G401.6 (cell line): ENCODE data around the gene WNK2.

Experiments used
- FAIRE-seq: peaks from 2 replicates; lab custom pipeline; 2012; peaks lifted over from hg19 to GRCh38; lab: Jason Lieb, UNC

The WNK2 gene

DNA sequence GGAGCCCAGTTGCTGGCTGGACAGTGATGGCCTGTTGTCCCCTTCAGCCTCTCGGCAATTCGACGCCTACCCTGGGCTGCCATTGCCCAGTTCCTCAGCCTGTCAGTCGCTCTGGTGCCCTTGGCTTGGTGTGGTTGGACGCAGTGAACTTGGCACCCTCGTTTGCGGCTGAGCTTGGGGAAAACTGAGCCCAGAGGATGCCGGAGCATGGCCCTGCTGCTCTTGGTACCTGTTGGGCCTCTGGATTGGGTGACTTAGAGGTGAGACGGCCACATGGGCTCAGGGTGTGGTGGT, 16.5 kb downstream of the WNK2 start:
- FAIRE-seq: no peak

DNA sequence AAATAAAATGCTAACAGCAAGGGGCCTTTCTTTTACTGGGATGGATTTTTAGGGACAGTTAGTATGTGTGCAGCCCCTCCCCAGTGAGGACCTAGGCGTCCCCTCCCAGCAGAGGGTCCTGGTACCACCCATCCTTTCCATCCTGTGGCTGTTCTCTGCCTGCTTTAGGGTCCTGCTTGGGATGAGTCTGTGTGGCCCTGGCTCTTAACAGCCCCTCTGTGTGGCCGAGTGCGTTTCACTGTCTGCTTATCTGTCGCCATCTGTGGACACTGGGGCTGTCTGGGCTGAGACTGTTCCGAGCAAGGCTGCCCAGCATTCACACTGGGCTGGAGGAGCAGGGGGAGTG, 17.0 kb downstream of the WNK2 start:
- FAIRE-seq: no peak

DNA sequence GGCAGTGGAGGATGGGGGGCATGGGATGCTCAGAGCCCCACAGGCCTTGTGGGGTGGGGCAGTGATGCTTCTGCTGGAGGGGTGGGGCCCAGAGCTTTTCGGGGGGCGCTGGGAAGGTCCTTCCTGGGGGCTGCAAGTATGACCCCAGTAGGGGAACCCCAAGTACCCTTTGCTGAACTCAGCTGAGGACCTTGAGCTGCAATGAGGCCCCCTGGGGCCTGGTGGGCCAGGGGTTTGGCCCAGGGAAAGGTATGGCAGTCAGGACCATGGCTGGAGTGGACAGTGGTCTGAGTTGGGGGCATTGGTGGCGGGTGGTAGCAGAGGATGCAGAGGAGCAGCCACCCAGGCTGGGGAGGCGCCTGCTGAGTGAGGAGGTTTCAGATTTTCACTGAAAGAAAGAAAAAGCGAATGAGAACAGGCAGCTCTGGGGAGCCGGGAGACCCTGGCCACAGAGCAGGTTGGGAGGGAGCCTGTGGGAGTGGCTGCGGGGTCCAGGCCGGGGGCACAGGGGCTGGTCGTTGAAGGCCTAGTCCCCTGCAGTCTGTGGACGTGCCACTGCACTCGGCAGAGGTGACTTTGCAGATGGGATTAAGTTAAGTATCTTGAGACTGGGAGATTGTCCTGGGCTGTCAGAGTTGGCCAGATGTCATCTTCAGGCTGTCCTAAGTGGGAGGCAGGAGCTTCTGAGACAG, 19.2 kb downstream of the WNK2 start:
- no peak for FAIRE-seq

DNA sequence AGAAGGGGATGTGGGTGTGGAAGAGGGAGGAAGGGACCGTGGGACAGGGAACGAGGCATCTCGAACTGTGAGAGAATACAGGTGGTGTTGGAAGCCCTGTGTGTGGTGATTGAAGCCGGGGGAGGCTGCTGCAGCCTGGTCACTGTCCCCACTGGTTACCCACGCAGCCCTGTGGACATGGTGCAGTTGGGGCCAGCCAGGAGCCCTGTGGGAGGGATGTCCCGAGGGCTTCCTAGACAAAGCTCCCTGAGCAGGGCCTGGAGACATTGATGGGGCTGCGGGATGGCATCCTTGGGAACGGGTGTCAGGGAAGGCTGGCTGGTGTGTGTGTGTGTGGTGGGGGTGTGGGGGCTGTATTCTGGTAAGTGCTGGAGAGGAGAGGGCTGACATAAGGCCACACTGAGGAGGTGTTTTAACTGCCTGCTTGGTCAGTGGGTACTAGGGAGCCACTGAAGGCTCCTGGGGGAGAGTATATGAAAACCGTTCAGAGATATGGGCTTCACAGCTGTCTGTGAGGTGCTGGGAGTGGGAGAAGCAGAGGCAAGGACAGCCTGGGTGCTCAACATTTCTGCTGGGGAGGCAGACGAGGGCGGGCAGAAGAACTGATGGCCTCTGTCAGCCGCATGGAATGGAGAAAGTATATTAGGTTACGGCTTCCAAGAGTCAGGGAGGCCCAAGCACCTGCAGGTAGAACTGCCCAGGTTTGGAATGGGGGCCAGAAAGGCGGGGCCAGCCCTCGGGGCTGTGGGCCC, 20.0 kb downstream of the WNK2 start:
- FAIRE-seq: no peak

DNA sequence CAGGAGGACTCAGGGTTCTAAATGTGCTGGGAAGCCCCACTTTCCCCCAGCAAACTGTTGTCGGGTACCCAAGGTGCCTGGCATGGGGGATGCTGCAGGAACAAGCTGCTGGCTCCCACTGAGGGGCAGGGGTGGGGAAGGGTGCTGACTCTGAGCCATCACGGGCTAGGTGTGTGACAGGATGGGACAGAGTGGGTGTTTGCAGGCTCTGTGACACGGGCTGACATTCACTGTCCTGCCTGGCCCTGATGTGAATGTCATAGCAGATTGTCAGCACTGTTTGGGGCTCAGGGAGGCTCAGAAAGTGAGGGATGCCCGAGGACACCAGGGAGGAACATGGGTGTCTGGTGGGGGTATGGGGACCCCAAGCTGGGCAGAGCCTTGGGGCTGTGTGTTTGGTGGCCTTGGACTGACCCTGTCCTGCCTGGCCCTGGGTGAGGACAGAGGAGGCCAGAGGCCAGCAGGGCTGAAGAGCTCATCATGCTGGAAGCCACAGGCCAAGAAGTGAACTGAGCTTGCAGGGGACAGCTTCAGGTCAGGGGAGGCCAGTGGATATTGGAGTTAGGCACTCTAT, 20.6 kb downstream of the WNK2 start:
- no peak for FAIRE-seq

DNA sequence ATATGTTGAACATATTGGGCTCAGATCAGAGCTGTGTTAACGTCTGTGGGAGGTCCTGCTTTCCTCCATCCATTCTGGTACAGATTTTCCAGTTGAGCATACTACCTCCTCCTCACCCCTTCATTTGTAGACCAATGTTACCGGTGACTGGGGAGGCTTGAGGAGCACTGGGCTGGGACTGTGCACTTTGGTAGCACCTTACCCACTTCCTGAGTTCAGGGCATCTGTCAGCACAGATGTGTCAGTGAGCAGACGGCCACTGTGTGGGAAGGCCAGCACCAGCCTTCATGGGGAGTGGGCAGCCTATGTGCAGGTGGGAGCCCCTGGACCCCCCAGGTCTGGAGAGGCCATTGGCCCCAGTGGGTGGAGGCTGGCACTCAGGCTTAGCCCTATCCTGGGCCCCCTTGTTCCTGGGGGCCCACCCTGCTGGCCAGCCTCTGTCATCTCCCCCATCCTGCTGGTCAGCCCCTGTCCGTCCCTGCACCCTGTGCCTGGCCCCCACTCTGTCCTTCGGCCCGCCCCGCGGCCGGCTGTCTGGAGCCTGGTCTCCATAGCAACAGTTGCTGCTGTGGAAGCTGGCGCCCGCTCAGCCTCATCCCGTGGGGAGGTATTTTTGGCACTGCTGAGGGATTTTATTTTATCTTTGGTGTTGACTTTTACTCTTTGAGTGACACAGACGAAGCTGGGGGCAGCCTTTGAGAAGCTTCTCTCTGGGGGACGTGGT, 21.3 kb downstream of the WNK2 start:
- FAIRE-seq: no peak

DNA sequence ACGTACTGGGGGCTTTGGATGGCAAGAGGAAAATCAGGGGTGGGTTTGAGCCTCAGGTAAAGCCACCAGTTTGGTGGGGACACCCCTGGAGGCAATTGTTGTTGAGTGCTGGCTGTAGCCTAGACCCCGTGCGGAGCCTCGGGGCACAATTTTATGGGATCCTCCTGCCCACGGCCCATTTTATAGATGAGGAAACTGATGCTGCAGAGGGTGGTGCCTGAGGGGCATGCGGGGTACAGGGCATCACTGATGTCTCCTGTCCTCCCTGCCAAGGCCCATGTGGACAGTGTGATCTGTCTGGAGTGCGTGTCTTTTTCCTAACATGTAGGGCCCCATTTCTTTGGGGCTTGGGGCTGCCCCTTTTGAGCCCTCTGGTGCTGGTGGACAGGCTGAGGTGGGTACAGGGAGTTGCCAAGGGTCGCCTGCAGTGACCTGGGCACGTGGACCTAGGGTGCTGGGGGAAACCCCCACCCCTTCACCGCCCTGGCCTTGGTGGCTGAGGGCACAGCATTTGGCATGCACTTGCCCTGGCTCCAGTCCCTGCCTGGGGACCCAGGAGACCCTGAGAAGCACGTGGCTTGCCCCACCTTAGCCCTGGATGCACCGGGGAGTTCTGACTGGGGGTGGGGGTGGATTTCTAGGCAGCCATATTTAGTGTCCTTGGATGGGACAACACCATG, 22.1 kb downstream of the WNK2 start:
- FAIRE-seq: no peak

DNA sequence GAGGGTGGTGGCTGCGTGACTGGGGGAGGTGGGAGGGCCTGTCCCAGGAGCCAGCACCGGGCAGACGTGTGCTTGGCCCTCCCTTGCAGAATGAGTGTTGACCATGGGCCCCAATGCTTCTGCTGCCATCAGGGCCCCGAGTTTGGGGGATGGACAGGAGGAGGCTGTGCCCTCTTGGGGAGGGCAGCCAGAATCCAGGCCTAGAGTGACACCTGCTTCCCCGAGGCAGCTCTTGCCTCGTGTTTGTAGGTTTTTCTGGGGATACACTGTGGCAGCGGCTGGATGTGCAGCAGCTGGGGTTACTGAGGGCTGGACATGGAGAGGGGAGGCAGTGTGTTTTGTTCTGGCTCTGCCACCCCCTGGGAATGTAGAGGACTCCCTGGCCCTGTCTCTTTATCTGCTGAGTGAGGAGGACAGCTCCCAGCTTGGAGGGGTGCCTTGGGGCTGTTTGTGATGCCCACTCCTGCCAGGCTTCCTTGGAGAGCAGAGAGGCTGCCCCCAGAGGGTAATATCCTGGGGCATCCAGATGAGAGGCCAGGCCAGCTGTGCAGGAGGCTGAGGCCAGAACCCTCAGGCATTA, 22.7 kb downstream of the WNK2 start:
- no peak for FAIRE-seq

DNA sequence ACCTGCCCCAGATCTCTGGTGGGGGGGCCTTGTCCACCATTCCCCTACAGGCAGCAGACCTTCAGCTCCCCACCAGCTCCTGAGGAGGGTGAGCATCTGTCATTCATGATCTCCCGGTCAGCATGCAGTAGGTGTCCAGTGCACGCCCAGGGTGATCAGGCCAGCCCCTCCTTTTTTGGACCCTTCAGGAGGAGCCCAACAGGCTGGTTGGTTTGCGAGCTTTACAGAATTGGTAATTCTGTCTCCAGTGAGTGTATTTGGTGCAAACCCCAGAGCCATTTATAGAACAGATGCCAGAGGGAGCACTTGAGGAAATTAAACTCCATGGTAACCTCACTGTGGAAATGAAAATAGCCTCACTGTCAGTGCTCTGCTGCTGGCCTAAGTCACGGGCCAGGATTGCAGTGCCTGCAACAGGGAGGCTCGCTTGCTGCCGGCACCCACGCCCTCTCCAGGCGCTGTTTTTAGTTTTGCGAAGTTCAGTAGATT, 23.4 kb downstream of the WNK2 start:
- no peak for FAIRE-seq

DNA sequence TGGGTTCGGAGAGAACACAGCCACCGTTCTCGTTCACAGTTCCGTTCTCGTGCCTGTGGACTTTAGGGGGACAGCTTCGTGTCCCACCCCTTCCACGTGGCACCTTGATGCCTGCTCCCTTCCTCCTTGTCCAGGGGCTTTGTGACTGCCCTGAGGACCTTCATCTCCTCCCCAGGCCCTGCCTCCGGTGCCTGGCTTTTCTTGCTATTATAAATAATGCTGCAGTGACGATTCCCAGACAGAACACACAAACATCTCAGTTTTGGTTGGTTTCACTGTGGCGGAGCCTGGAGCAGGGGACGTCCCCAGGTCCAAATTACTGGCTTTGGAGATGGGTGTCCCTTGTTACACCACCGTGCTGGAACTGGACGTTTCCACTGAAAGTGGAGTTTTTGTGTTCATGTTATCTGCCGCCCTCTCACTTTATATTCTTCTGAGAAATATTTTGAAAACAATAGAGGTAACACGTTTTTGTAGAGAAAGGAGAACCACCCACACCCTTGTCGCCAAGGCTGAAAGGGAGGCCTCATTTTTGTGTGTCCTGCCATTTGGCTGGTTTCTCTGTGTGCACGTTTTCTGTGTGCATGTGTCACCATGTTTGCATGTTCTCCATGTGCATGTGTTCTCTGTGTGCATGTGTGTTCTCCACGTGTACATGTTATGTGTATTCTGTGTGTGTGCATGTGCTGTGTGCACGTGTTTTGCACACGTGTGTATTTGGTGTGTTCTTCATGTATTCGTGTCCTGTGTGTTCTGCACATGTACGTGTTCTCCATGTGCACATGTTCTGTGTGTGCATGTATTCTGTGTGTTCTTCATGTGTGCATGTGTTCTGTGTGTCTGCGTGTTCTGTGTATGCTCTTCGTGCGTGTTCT, 24.2 kb downstream of the WNK2 start:
- no peak for FAIRE-seq

DNA sequence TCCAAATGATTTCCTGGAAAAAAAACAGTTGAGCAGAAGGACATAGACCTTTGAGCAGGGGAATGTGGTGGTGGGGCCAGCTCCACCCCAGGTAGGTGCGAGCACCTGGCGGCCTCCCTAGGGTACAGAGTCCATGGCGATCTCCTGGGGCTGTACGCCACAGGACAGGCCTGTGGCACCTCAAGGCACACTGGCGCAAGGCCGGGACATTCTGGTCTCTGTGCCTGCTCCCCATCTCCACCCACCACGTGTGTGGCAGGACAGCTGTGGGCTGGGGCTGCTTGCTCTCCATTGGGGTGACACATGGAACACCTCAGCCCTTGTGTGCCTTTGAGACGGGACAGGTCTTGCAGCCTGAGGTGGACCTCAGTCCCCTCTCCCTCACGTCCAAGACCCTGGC, 25.2 kb downstream of the WNK2 start:
- FAIRE-seq: no peak

DNA sequence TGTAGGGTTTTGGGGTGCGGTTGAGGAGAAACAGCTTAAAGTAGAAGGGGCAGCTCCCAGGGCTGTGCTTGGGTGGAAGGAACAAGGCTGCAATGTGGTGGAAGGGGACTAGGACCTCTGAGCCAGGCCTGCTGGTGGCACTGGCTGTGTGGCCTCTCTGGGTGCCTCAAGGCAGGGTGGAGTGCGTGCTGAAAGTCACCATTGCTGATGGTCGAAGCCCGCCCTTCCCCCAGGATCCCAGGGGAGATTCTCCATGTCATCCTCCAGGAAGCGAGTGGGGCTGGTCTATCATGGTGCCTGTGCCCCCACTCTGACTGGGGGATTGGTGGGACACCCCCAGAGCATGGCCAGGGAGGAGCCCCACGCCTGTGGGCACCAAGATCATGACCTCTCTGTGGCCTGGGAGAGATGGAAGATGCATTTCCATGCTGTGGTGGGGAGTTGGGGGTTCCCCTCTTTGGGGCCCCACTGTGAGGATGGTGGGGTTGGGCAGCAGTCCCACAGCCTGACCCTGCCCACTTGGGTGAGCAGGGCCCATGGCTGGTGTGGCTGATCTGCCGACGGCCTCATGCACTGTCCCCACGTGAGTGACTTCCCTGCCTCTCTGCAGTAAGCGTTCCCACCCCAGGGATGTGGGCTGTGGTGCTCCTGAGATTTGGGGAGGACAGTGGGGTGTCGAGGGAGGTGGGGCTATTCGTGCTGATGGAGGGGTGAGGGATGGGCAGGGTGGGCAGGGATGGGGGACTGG, 25.8 kb downstream of the WNK2 start:
- FAIRE-seq: no peak

DNA sequence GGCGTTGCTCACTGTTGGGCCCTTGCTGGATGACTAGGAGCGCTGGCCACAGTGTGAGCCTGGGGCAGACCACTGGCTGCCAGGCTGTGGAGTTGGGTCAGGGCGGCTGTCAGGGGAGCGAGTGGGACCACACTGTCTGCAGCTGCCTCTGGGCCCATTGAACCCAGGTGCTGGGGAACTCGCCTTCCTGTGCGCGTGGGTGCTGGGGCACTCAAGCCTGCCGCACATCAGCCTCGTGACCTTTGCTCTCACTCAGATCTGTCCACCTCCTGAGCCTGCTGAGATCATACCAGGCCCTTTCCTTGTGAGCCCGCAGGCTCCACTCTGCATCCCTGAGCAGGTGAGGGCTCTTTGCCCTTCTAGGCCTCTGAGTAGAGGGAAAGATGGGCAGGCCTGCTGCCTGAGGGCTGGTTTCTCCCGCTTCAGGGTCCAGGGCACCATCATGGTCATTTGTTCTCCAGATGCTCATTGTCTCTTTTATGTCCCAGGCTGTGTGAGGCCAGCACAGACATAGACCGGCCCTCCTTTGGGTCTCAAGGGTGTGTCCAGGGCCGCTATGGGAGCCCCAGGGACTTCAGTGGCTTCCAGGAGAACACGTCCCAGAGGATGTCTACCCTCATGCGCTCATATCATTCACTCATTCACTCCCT, 26.5 kb downstream of the WNK2 start:
- no peak for FAIRE-seq

DNA sequence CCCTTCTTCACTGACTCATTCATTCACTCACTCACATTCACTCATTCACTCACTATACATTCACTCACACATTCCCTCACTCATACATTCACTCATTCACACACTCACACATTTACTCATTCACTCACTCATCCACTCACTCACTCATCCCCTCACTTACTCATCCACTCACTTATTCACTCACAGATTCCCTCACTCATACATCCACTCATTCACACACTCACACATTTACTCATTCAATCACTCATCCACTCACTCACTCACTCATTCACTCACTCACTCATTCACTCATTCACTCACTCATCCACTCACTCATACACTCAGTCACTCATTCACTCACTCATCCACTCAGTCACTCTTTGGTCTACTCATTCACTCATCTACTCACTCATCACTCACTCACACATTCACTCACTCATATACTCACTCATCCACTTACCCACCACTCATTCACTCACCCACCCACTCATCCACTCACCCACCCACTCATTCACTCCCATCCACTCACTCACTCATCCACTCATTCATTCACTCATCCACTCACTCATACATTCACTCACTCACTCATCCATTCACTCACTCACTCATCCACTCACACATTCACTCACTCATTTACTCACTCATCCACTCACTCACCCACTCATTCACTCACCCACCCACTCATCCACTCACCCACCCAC, 27.2 kb downstream of the WNK2 start:
- no peak for FAIRE-seq

DNA sequence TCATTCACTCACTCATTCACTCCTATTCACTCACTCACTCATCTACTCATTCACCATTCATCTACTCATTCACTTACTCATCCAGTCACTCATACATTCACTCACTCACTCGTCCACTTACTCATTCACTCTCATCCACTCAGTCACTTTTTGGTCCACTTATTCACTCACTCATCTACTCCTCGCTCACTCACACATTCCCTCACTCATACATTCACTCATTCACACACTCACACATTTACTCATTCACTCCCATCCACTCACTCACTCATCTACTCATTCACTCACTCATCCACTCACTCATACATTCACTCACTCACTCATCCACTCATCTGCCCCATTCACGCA, 27.7 kb downstream of the WNK2 start:
- no peak for FAIRE-seq

DNA sequence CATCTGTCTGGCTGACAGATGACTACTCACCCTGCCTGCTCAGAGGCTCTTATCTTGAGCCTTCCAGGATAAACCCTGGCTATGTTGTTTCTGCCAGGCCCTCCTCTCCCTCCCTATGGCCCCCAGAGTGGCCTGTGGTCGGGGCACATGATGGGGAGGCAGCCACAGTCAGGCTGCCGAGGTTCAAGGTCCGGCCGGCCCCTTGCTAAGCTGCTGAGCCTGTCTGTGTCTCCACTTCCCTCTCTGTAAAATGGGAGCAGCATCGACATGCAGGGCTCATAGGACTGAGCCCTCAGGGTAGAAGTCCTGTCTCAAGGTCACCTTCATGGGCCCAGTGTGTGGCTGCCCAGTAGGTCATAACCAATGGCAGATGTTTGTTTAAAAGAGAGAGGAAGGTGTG, 28.5 kb downstream of the WNK2 start:
- FAIRE-seq: no peak

DNA sequence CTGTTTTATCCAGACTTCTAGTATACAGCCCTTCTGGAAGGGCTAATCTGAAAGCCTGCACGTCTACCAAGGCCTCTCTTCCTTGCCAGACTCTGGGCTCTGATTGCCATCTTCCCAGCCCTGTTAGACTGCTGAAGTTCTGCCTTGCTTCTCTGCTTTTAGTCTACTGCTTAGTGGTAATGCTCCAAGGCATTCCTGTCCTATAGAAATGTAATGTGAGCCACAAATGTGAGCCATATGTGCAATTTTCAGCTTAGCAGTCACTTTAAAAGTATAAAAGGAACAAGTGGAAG, 32.1 kb downstream of the WNK2 start:
- FAIRE-seq: no peak

DNA sequence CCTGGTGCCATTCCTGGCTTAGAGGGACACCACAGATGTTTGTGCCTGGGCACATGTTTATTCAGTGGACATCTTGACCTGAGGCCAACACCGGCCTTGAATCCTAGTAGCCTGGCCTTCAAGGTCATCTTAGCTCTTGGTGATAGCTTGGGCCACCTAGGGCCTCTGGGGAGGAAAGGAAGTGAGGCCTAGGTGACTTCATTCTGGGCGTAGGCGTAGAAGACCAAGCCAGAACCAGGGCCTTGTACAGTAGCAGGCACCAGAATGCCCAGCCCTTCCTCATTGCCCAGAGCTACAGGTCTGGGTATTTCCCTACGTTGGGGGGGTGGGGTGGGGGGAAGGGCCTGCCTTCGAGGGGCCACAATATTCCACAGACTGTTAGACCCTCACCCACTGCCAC, 33.8 kb downstream of the WNK2 start:
- no peak for FAIRE-seq

DNA sequence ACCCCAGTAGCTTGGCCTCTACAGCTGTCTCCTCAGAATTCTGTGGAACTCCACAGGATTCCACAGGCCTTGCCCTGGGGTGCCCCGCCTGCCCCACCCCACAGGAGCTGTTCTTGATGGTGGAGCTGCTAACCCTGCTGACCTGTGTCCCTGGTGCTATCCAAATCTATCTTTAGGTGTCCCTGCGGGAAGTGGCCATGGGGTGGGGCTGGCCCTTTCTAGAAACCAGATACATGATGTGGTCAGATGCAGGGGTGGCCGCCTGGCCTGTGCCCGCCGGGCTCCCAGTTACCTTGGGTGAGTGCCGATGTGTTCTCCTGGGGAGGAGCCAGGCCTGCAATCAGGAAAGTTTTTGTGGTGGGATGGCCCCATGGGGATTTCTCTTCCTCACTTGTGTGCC, 34.2 kb downstream of the WNK2 start:
- FAIRE-seq: no peak
